Nephron progenitor cell (in vitro differentiated cells): ENCODE measurements around the gene FAM170B.

Experiments
- DNase-seq: peaks from one replicate; pipeline ENCODE4 v3.0.0; 2021
- H3K27ac Mint-ChIP-seq: 2 replicates; pipeline ENCODE4 v1.8.0; 2021; ENCODE audit warnings: mild to moderate bottlenecking, moderate library complexity, mixed read lengths
- H3K27me3 Mint-ChIP-seq: 2 replicates; pipeline ENCODE4 v1.8.0; 2021; ENCODE audit warnings: mild to moderate bottlenecking, low read depth, mixed read lengths; ENCODE audit not compliant: poor library complexity
- H3K36me3 Mint-ChIP-seq: 2 replicates; pipeline ENCODE4 v1.8.0; 2021; ENCODE audit warnings: low read depth, mixed read lengths
- H3K4me1 Mint-ChIP-seq: 2 replicates; pipeline ENCODE4 v1.8.0; 2021; ENCODE audit warnings: mixed read lengths
- H3K4me3 Mint-ChIP-seq: 2 replicates; pipeline ENCODE4 v1.8.0; 2021; ENCODE audit warnings: mild to moderate bottlenecking, moderate library complexity, mixed read lengths
- H3K9me3 Mint-ChIP-seq: 2 replicates; pipeline ENCODE4 v1.8.0; 2021; ENCODE audit warnings: mild to moderate bottlenecking, moderate library complexity, mixed read lengths
- TF ChIP-seq, protein P1 (sequence below): fragments of 200-600 bp; sonication (generic); IDR thresholded peaks from 2 replicates; pipeline ENCODE4 v1.5.0; 2021; ENCODE audit warnings: antibody characterized with exemption

FAM170B gene

DNA sequence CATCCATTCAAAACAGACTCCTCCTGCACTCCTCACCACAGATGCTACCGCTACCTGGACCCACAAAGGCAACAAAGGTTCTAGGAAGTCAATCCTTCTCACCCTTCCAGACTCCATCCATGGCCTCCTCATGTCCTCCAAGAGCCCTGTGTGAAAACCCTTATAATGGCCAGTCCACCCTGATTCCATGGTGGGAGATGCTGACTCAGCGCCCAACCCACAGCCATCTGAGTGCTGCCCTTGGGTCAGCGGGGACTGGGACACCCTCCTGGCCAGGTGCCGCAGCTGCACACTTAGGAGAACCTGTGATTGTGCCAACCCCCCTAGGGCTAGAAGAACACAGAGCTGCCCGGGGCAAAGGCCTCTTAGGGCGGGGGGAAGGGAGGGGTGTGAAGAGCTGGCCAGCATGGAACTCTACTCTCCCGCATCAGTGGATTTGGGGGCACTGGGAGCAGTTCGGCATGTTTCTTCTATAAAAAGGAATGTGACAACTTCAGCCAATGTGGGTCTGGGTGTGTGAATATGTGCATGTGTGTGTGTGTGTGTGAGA is 29.0 kb upstream of the FAM170B start:
- no peak overlapping the region for H3K27ac Mint-ChIP-seq
- H3K9me3 Mint-ChIP-seq: no peaks in the 10 kb centered on the region
- peaks cover 42% of the 10 kb centered on the region for H3K27me3 Mint-ChIP-seq
- TF ChIP-seq, protein P1, sequence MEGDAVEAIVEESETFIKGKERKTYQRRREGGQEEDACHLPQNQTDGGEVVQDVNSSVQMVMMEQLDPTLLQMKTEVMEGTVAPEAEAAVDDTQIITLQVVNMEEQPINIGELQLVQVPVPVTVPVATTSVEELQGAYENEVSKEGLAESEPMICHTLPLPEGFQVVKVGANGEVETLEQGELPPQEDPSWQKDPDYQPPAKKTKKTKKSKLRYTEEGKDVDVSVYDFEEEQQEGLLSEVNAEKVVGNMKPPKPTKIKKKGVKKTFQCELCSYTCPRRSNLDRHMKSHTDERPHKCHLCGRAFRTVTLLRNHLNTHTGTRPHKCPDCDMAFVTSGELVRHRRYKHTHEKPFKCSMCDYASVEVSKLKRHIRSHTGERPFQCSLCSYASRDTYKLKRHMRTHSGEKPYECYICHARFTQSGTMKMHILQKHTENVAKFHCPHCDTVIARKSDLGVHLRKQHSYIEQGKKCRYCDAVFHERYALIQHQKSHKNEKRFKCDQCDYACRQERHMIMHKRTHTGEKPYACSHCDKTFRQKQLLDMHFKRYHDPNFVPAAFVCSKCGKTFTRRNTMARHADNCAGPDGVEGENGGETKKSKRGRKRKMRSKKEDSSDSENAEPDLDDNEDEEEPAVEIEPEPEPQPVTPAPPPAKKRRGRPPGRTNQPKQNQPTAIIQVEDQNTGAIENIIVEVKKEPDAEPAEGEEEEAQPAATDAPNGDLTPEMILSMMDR: no peak
- no peak for DNase-seq
- peaks cover 30% of the 10 kb centered on the region for H3K4me1 Mint-ChIP-seq
- H3K36me3 Mint-ChIP-seq: no peaks in the 10 kb centered on the region
- no peak overlapping the region for H3K4me3 Mint-ChIP-seq

DNA sequence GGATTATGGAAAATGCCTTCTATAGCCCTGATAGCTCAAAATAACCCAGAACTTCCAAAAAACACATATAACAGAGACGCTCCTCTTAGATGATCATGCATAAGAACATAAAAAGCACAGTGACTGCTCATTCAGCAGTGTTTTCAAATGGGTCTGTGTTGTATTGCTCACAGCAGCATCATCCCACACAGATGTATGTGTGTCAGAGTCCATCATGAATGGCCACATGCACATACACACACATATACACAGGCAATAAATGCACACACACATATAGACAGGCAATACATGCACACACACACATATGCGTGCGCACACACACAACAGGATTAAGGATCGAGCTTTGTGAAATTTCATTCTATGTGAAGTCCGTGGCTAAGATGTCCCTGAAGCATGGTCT is 28.2 kb upstream of the FAM170B start:
- Mint-ChIP-seq H3K4me1 (peaks cover 27% of the 10 kb centered on the region), H3K36me3 (no peaks in the 10 kb centered on the region), H3K27me3 (peaks cover 44% of the 10 kb centered on the region)

GRCh38 chr10:49161411-49161997 is 27.7 kb upstream of the FAM170B start:
- peaks cover 44% of the 10 kb centered on the region for H3K27me3 Mint-ChIP-seq
- H3K9me3 Mint-ChIP-seq: no peaks in the 10 kb centered on the region
- TF ChIP-seq, protein P1: no peak
- peaks cover 24% of the 10 kb centered on the region for H3K4me1 Mint-ChIP-seq
- no peak overlapping the region for H3K27ac Mint-ChIP-seq
- no peak for DNase-seq
- no peaks in the 10 kb centered on the region for H3K36me3 Mint-ChIP-seq
- no peak overlapping the region for H3K4me3 Mint-ChIP-seq

More for the DNA sequence above, 28.2 kb upstream of the FAM170B start:
- no peak for DNase-seq
- Mint-ChIP-seq H3K27ac (no peak overlapping the region), H3K4me3 (no peak overlapping the region), H3K9me3 (no peaks in the 10 kb centered on the region)
- TF ChIP-seq, protein P1: no peak

GRCh38 chr10:49160814-49161213 is 27.0 kb upstream of the FAM170B start:
- no peaks in the 10 kb centered on the region for H3K36me3 Mint-ChIP-seq
- H3K4me3 Mint-ChIP-seq: no peak overlapping the region
- DNase-seq: no peak
- H3K27ac Mint-ChIP-seq: no peak overlapping the region
- TF ChIP-seq, protein P1: no peak
- H3K27me3 Mint-ChIP-seq: peaks cover 44% of the 10 kb centered on the region
- no peaks in the 10 kb centered on the region for H3K9me3 Mint-ChIP-seq
- peaks cover 17% of the 10 kb centered on the region for H3K4me1 Mint-ChIP-seq

GRCh38 chr10:49160110-49160509 is 26.3 kb upstream of the FAM170B start:
- TF ChIP-seq, protein P1: no peak
- Mint-ChIP-seq H3K27ac (no peak overlapping the region), H3K4me1 (peaks cover 10% of the 10 kb centered on the region), H3K9me3 (no peaks in the 10 kb centered on the region), H3K4me3 (no peak overlapping the region), H3K36me3 (no peaks in the 10 kb centered on the region), H3K27me3 (peaks cover 45% of the 10 kb centered on the region)
- DNase-seq: no peak

GRCh38 chr10:49158915-49159314 is 25.1 kb upstream of the FAM170B start:
- no peaks in the 10 kb centered on the region for H3K36me3 Mint-ChIP-seq
- DNase-seq: no peak
- peaks cover 38% of the 10 kb centered on the region for H3K27me3 Mint-ChIP-seq
- no peaks in the 10 kb centered on the region for H3K9me3 Mint-ChIP-seq
- TF ChIP-seq, protein P1: no peak
- no peak overlapping the region for H3K4me3 Mint-ChIP-seq
- no peak overlapping the region for H3K27ac Mint-ChIP-seq
- H3K4me1 Mint-ChIP-seq: no peaks in the 10 kb centered on the region
